Activated naive CD8-positive, alpha-beta T cell treated with anti-CD3 and anti-CD28 coated beads, Interleukin-2, amount 50 U/mL, for 24 hours (primary cell): ENCODE results near the gene CLDND2.

ENCODE experiments used
- ATAC-seq: fragments of 150-1000 bp; cut with Tn5 transposase; one replicate; pipeline ENCODE4 v1.10.0; 2021
- DNase-seq: peaks from one replicate; pipeline ENCODE4 v3.0.0; 2021
- H3K27ac Mint-ChIP-seq: one replicate; pipeline ENCODE4 v1.8.0; 2021; ENCODE audit warnings: mild to moderate bottlenecking, mixed read lengths
- H3K27me3 Mint-ChIP-seq: one replicate; pipeline ENCODE4 v1.8.0; 2021; ENCODE audit warnings: mixed read lengths
- H3K36me3 Mint-ChIP-seq: one replicate; pipeline ENCODE4 v1.8.0; 2021; ENCODE audit warnings: low read depth, mixed read lengths
- H3K4me1 Mint-ChIP-seq: one replicate; pipeline ENCODE4 v1.8.0; 2021; ENCODE audit warnings: mixed read lengths
- H3K4me3 Mint-ChIP-seq: one replicate; pipeline ENCODE4 v1.8.0; 2021; ENCODE audit warnings: mild to moderate bottlenecking, moderate library complexity, mixed read lengths
- H3K9me3 Mint-ChIP-seq: one replicate; pipeline ENCODE4 v1.8.0; 2021; ENCODE audit warnings: mixed read lengths

The CLDND2 gene

DNA sequence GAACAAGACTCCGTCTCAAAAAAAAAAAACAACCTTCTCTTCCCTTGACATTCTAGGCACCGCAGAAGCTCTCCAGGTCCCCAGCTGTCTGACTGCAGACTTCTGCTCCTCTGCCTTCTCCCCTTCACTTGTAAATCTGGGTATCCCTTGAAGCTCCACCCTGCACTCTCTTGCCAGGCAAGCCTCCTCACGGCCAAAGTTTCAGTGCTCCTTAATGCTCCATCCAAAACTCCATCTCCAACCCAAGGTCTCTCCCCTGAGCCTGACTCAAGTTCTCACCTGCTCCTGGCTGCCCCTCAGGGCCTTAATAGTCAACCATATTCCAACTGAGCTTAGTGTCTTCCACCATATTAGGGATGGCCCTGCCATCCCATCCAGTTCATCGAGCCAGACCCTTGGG is 1.4 kb upstream of the CLDND2 start:
- no peak for ATAC-seq
- H3K4me1 Mint-ChIP-seq, result peaks cover 65% of the 10 kb centered on the region

DNA sequence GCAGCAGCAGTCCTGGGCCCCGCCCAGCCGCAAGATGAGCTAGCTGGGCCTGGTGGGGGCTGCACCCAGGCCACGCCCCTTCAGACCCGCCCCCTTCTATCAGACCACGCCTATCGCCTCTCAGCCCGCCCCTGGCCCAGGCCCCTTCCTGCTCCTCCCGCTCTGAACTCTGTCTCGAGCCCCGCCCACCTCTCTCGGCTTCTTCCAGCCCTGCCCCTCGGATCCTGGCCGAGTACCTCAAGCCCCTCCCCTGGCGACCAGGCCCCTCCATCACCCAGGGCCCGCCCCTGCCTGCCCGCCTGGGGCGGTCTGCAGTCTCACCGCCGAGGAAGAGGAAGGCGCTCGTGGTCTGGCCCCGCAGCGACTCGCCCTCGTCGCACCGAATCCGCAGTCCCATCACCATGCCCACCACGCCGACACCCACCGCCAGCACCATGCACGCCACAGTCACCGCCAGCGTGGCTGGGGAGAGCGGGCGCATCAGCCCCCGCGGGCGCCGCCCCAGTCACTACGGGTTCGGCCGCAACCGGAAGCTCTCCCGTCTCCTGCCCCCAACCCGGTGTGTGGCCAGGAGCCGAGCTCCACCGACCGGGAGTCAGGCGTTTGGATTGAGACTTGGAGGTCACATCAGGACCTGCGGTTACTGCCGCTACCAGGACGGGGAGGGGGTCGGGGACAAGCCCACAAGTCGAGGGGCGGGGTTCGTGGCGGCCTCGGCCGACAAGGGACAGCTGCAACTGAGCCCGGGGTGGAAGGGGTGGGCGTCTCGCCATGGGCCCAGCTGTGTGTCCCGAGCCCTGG is 1.0 kb downstream of the CLDND2 start:
- H3K27ac Mint-ChIP-seq, result peak overlapping the region; percentile 92
- peaks cover 52% of the 10 kb centered on the region for H3K36me3 Mint-ChIP-seq
- peak overlapping the region; percentile 100 for H3K4me3 Mint-ChIP-seq
- peak; percentile 99 for DNase-seq
- peak; percentile 72 for ATAC-seq
- H3K4me1 Mint-ChIP-seq, result peaks cover 63% of the 10 kb centered on the region
- peaks cover 1% of the 10 kb centered on the region for H3K27me3 Mint-ChIP-seq
- no peaks in the 10 kb centered on the region for H3K9me3 Mint-ChIP-seq

More for the DNA sequence above, 1.4 kb upstream of the CLDND2 start:
- H3K27ac Mint-ChIP-seq, result peak overlapping the region; percentile 92
- peaks cover 40% of the 10 kb centered on the region for H3K36me3 Mint-ChIP-seq
- H3K9me3 Mint-ChIP-seq, result peaks cover 7% of the 10 kb centered on the region
- peak overlapping the region; percentile 100 for H3K4me3 Mint-ChIP-seq
- no peak for DNase-seq
- peaks cover 2% of the 10 kb centered on the region for H3K27me3 Mint-ChIP-seq

DNA sequence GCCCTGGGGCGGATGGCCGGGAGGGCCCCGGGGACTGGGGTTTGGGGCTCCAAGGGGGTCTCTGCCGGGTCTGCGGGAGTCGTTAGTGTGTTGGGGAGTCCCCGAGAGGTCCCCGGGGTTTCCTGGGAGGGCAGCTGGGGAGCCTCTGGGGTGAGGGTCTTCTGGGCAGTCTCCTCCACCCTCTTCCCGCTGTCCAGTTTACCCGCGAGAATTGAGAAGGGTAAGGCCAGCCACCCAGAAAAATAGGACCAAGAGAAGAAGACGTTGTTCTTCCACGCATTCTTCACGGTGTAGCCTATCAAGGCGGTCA is 1.6 kb downstream of the CLDND2 start:
- Mint-ChIP-seq H3K36me3 (peaks cover 52% of the 10 kb centered on the region), H3K27ac (peak overlapping the region; percentile 92), H3K9me3 (no peaks in the 10 kb centered on the region), H3K4me1 (peaks cover 66% of the 10 kb centered on the region), H3K27me3 (no peaks in the 10 kb centered on the region), H3K4me3 (peak overlapping the region; percentile 100)
- DNase-seq (no peak), ATAC-seq (no peak)

DNA sequence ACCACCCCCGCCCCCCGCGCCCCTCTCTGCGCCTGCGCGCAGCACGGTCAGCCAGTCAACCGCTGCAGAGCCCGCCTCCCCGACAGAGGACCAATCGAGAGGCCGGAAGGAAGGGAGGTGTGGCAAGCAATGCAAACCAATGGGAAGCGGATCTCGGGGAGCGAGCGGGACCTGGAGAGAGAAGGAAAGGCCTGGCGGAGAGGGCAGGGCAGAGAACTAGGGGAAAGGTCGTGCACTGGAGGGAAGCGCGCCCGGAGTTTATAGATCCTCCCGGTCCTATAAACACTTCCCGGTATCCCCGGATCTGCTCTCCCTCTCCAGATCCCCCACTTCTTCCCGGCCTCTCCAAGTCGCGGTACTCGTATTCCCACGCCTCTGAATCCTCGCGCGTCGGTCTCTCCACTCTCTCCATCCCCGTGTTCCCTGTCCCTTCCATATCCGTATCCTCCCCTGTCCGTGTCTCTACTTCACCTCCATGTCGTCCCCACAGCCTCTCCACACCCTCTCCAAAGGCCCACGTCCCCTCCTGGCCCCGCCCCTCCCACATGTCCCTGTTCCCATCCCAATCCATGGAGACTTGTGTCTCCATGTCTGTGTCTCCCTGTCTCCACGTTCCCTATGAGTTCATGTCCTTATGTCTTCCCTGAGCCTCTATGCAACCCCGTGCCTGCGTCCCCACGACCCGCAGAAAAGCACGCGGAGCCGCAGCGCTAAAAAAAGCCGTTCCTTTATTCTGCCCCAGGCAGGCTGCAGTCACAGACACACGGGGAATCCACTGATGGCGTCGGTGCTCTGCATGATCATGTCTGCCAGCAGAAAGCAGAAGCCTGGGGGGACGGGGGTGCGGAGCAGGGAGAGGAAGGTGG is 2.2 kb downstream of the CLDND2 start:
- Mint-ChIP-seq H3K4me1 (peaks cover 67% of the 10 kb centered on the region), H3K36me3 (peaks cover 53% of the 10 kb centered on the region), H3K9me3 (no peaks in the 10 kb centered on the region), H3K4me3 (peak overlapping the region; percentile 100), H3K27me3 (no peaks in the 10 kb centered on the region), H3K27ac (peak overlapping the region; percentile 92)
- peak; percentile 95 for DNase-seq
- peak; percentile 41 for ATAC-seq

DNA sequence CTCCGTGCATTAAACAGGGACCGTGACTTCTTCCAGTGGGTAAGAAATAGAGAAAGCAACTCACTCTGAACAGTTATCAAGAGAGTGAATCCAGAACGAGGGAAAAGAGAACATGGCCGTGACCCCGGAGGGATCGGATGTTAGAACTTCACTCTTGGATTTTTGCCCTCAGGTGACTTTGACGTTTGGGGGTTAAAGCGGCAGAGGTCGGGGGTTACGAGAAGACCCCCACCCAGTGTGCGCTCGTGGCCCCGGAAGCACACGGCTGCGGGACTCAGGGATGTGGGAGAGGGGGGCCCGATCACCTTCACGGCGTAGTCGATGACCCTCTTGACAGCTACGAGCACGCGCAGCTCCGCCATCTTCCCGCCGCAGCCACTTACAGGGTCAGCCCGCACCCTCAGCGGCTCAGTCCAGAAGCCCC is 2.8 kb downstream of the CLDND2 start, which contains the start of gene ETFB:
Gene ETFB (minus strand): TSS at position 424 of the 424 bp plus-strand sequence. CDS start 62 bp downstream, at position 362.
- DNase-seq (no peak), ATAC-seq (no peak)
- peak within 1 kb of the TSS; percentile 92 for H3K27ac Mint-ChIP-seq
- H3K27me3 Mint-ChIP-seq, result no peaks in the 10 kb centered on the region
- H3K9me3 Mint-ChIP-seq, result no peaks in the 10 kb centered on the region
- peak within 1 kb of the TSS; percentile 100 for H3K4me3 Mint-ChIP-seq
- H3K36me3 Mint-ChIP-seq, result peaks cover 47% of the 10 kb centered on the region
- peaks cover 64% of the 10 kb centered on the region for H3K4me1 Mint-ChIP-seq

DNA sequence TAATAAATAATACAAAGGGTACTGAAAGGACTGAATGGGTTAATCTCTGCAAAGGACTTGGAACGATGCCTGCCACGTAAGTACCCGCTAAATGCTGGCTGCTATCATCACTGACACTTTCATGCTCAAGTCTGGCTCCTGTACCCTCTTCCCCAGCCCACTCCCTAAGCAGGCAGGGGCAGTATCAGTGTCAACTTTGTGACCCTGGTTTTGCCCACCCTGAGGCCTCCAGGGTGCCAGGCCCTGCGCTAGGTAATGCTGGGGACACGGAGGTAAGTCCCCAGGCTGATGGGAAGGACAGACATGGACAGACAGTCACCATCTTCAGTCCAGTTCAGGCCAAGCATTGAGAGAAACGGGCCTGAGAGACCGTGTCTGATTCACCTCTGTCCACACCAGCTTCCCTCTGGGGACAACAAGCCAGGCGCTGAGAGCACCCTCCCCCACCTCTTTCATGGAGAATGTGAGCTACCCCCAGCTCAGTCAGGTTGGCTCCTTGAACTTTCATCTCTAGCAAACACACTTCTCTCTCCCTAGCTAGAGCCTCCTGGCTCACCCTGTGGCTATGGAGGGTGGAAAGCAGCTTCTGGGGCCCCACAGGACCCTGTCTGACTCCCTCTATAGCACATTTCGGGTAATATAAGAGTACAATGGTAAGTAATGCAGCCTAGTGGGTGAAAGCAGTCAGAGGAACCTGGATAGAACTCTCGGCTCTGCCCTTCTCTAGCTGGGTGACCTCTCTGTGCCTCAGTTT is 3.4 kb downstream of the CLDND2 start:
- H3K4me1 Mint-ChIP-seq, result peaks cover 62% of the 10 kb centered on the region
- no peak for ATAC-seq
- no peak for DNase-seq
- peaks cover 43% of the 10 kb centered on the region for H3K36me3 Mint-ChIP-seq
- no peaks in the 10 kb centered on the region for H3K9me3 Mint-ChIP-seq
- no peaks in the 10 kb centered on the region for H3K27me3 Mint-ChIP-seq
- H3K27ac Mint-ChIP-seq, result peak overlapping the region; percentile 92
- H3K4me3 Mint-ChIP-seq, result peak overlapping the region; percentile 100

DNA sequence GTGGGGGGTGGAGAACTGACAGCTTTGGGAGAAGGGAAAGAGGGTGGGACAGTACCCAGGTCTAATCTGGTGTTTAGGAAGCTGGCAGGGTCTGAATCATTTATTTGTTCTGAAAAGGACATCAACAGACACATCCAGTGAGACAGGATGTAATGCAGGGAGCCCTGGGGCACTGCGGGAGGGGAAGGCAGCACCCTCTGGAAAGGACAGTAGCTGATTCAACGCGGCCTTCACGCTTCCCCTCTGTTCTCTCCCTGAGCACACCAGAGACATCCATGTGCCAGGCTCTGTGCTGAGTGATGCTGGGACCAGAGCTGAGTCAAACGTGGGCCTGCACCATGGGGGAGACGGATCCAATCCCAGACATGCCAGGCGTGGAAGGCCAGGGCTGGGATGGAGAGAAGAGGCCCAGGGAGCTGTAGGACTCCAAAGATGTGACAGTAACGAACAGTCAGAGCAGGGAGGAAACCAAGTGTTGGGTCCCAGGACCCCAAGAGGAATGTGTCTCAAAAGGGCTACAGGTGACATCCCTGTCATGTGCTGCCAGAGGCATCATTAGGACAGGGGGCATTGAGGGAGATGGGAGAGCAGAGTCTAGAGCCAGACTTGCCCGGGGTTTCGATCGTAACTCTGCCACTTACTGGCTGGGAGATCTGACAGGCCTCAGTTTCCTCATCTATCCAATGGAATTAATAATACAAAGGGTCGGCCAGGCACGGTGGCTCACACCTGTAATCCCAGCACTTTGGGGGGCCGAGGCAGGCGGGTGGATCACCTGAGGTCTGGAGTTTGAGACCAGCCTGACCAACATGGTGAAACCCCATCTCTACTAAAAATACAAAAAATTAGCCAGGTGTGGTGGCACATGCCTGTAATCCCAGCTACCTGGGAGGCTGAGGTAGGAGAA is 4.3 kb downstream of the CLDND2 start:
- peaks cover 61% of the 10 kb centered on the region for H3K4me1 Mint-ChIP-seq
- DNase-seq, result no peak
- H3K4me3 Mint-ChIP-seq, result peak overlapping the region; percentile 100
- H3K9me3 Mint-ChIP-seq, result no peaks in the 10 kb centered on the region
- H3K27ac Mint-ChIP-seq, result peak overlapping the region; percentile 98
- no peak for ATAC-seq
- peaks cover 40% of the 10 kb centered on the region for H3K36me3 Mint-ChIP-seq
- no peaks in the 10 kb centered on the region for H3K27me3 Mint-ChIP-seq

DNA sequence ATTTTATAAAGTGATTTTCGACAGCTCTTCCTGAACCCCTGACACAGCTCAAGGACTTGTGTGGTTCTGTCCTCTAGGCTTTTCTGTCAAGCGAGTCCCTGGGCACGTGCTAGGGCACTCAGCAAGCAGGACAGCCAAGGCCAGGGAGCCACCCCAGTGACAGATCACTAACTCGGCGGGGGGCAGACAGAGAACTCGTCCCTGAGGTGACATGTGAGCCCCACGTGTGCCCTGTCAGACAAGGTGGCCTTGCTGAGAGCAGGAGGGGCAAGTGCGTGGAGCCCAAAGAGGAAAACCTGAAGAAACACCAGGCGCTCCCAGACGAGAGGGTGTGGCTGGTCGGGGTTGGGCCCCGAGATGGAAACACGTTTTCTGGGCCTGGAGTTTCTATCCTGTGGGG is 7.6 kb downstream of the CLDND2 start:
- ATAC-seq (no peak), DNase-seq (no peak)
- Mint-ChIP-seq H3K4me1 (peaks cover 62% of the 10 kb centered on the region), H3K4me3 (no peak overlapping the region), H3K9me3 (no peaks in the 10 kb centered on the region), H3K36me3 (peaks cover 30% of the 10 kb centered on the region), H3K27ac (no peak overlapping the region), H3K27me3 (no peaks in the 10 kb centered on the region)

DNA sequence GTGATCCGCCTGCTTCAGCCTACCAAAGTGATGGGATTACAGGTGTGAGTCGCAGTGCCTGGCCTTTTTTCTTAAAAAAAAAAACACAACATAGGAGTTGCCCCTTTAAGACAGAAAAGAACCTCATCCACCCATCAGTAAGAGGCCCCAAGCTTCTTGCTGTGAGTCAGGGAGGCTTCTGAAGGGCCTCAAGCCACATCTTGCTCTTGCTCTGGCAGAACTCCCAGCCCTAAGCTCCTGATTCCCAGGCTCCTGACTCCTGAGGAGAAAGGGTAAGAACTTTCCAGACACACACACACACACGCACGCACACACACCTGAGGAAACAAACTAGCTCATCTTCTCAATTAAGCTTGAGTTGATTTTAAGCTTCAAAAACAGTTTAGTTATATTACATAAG is 9.5 kb downstream of the CLDND2 start:
- Mint-ChIP-seq H3K4me1 (peaks cover 62% of the 10 kb centered on the region), H3K27me3 (no peaks in the 10 kb centered on the region), H3K27ac (no peak overlapping the region), H3K4me3 (no peak overlapping the region), H3K36me3 (peaks cover 33% of the 10 kb centered on the region), H3K9me3 (no peaks in the 10 kb centered on the region)
- DNase-seq (no peak), ATAC-seq (no peak)

DNA sequence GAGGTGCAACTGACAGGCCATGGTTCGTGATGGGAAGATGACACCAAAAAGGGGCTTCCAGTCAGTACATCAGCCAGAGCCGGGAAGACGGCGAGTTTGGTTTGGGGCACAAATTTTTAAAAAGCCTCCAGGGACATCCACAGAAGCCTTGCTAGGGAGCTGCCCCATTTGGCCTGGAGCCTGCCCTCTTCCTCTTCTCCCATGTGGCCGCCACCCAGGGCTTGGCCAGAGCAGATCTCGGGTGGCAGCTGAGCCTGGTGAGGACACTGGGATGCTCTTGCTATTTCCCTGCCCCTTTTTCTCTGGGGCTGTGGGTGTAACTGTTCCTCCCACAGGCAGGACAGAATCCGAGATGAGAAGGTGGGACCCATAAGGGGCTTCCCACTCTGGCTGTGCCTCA is 10.9 kb downstream of the CLDND2 start:
- Mint-ChIP-seq H3K9me3 (no peaks in the 10 kb centered on the region), H3K27ac (no peak overlapping the region), H3K4me1 (peaks cover 49% of the 10 kb centered on the region), H3K36me3 (peaks cover 26% of the 10 kb centered on the region), H3K4me3 (no peak overlapping the region), H3K27me3 (no peaks in the 10 kb centered on the region)
- DNase-seq (no peak), ATAC-seq (no peak)

DNA sequence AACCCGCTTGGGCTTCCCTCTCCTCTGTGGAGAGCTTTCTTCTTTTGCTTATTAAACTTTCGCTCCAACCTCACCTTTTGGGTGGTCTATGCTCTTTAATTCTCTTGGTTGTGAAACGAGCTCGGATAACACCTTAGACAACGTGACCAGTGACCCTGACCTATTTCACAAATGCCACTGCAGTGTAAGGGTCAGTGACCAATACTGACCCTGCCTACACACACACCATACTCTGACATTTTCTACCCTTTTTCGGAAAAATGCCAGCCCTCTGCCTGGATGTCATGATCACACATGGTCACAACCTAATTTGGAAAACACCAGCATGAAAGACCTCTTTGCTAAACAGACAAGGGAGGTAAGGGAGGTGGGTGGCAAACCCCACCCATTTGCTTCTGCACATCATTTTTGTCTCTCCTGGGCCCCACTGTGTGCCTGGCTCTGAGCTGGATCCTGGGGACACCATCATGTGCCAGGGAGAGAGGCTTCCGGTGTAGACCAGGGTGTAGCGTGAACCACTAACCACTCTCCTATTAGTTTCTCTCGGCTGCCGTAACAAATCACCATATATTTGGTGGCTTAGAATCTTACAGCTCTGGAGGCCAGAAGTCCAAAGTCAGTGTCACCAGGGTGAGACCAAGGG is 12.5 kb downstream of the CLDND2 start:
- peaks cover 36% of the 10 kb centered on the region for H3K4me1 Mint-ChIP-seq
- H3K27ac Mint-ChIP-seq, result no peak overlapping the region
- H3K27me3 Mint-ChIP-seq, result no peaks in the 10 kb centered on the region
- no peak for DNase-seq
- H3K4me3 Mint-ChIP-seq, result no peak overlapping the region
- peaks cover 31% of the 10 kb centered on the region for H3K36me3 Mint-ChIP-seq
- ATAC-seq, result no peak
- H3K9me3 Mint-ChIP-seq, result no peaks in the 10 kb centered on the region

DNA sequence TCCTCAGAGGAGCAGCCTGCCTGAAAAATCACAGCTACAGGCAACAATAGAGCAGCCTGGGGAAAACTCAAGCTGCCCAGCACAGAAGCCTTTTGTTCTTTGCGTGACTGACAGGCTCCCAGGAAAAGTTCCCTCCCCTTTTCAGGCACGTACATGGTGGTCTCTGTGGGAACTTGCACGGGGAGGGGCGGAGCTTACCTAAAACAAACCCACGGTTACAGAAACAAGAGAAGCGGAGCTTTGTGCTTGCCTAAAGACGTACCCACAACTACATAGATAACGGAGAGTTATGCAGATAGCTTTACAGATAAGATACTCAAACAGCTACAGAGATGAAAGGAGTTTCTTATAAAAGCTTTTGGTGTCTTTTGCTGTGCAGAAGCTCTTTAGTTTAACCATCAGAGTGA is 14.1 kb downstream of the CLDND2 start:
- H3K36me3 Mint-ChIP-seq, result peaks cover 40% of the 10 kb centered on the region
- ATAC-seq, result peak; percentile 63
- no peaks in the 10 kb centered on the region for H3K9me3 Mint-ChIP-seq
- DNase-seq, result peak; percentile 52
- H3K4me1 Mint-ChIP-seq, result peaks cover 30% of the 10 kb centered on the region
- peak overlapping the region; percentile 75 for H3K27ac Mint-ChIP-seq
- H3K4me3 Mint-ChIP-seq, result peak overlapping the region; percentile 50
- H3K27me3 Mint-ChIP-seq, result no peaks in the 10 kb centered on the region

DNA sequence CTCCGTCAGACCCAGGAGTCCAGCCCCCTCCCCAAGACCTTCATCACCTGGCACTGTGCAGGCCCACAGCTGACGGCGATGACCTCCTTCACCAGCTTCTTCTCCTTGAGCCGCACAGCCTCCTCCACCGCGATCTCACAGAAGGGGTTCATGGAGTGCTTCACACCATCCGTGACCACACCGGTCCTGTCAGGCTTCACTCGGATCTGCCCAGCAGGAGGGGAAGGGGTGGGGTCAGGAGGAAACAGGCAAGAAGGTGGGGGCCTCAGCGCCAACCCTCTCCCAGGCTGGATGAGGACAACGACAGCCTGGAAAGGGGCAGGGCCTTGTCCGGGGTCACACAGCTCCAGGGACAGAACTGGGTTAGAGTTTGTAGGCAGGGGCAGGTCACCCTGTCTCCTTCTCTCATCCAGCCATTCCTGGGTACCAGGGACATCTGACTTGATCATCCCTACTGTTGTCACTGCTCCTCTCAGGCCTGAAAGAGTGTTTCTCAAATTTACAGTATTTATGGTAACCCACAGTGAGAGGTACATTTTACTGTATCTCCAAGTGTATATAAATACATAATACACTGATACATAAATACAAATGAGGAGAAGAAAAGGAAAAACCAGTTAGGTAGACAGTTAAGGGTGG is 14.6 kb downstream of the CLDND2 start:
- peaks cover 25% of the 10 kb centered on the region for H3K4me1 Mint-ChIP-seq
- no peak overlapping the region for H3K27ac Mint-ChIP-seq
- H3K4me3 Mint-ChIP-seq, result no peak overlapping the region
- ATAC-seq (no peak), DNase-seq (no peak)
- peaks cover 40% of the 10 kb centered on the region for H3K36me3 Mint-ChIP-seq
- no peaks in the 10 kb centered on the region for H3K9me3 Mint-ChIP-seq
- no peaks in the 10 kb centered on the region for H3K27me3 Mint-ChIP-seq
